ENCODE measurements around the gene RBBP4.
A peak's percentile ranks its signal among the peaks of the same experiment; 100 is the strongest.
"Not testable (repeated sequence)": the region's sequence is repeated elsewhere in the genome, so short reads cannot be mapped to it uniquely, and the experiment has no call there.

Gene RBBP4

GRCh38 chr1:32681509-32681908 lies 30.5 kb downstream of the RBBP4 start:
- intact Hi-C loops (cut with DNase I): no loop called here
- no peak for DNase-seq

- no peak for DNase-seq
- intact Hi-C loops (cut with DNase I): no loop called here
Measured at GRCh38 chr1:32681999-32682398, 31.0 kb downstream of the RBBP4 start.

- intact Hi-C loops (cut with DNase I): no loop called here
- no peak for DNase-seq
Measured at GRCh38 chr1:32683397-32683796, 32.4 kb downstream of the RBBP4 start.

- peak in 5 of 42 donors; percentile 36 to 44 (median 39) for DNase-seq
- intact Hi-C loops (cut with DNase I): no loop called here
Measured at GRCh38 chr1:32684167-32684811, 33.3 kb downstream of the RBBP4 start.

GRCh38 chr1:32685498-32685897 lies 34.5 kb downstream of the RBBP4 start:
- intact Hi-C loops (cut with DNase I): no loop called here

GRCh38 chr1:32686387-32686786 lies 35.4 kb downstream of the RBBP4 start:
- intact Hi-C loops (cut with DNase I): no loop called here
- DNase-seq: no peak

More at GRCh38 chr1:32685498-32685897, 34.5 kb downstream of the RBBP4 start:
- DNase-seq: peak in 1 of 42 donors; percentile 3

GRCh38 chr1:32693455-32694174 lies 42.6 kb downstream of the RBBP4 start:
- intact Hi-C loops (cut with DNase I): no loop called here

GRCh38 chr1:32695098-32695904 lies 44.3 kb downstream of the RBBP4 start:
- DNase-seq: peak in 38 of 42 donors; percentile 5 to 80 (median 44)
- intact Hi-C loops (cut with DNase I): no loop called here

More at GRCh38 chr1:32693455-32694174, 42.6 kb downstream of the RBBP4 start:
- peak in 1 of 42 donors; percentile 36 for DNase-seq

GRCh38 chr1:32696041-32696440 lies 45.0 kb downstream of the RBBP4 start:
- no peak for DNase-seq
- intact Hi-C loops (cut with DNase I): no loop called here

- intact Hi-C loops (cut with DNase I): not testable (repeated sequence)
- DNase-seq: peak in 1 of 42 donors; percentile 30
Measured at GRCh38 chr1:32696996-32697395, 46.0 kb downstream of the RBBP4 start.

- intact Hi-C loops (cut with DNase I): no loop called here
- peak in 1 of 42 donors; percentile 31 for DNase-seq
Measured at GRCh38 chr1:32701421-32701911, 50.5 kb downstream of the RBBP4 start.

- peak in 7 of 42 donors; percentile 12 to 38 (median 20) for DNase-seq
- intact Hi-C loops (cut with DNase I): no loop called here
Measured at GRCh38 chr1:32701951-32702598, 51.1 kb downstream of the RBBP4 start.

- DNase-seq: peak in 24 of 42 donors; percentile 16 to 67 (median 36)
- intact Hi-C loops (cut with DNase I): no loop called here
Measured at GRCh38 chr1:32702599-32703478, 51.8 kb downstream of the RBBP4 start, which contains the start of gene SYNC. Gene SYNC, minus strand, starts transcription at chr1:32702770. Its CDS starts 110 bp downstream, at chr1:32702660.

GRCh38 chr1:32703479-32704291 lies 52.7 kb downstream of the RBBP4 start:
- peak in 13 of 42 donors; percentile 15 to 49 (median 38) for DNase-seq

GRCh38 chr1:32705516-32705915 lies 54.5 kb downstream of the RBBP4 start:
- intact Hi-C loops (cut with DNase I): no loop called here
- DNase-seq: no peak

More at GRCh38 chr1:32703479-32704291, 52.7 kb downstream of the RBBP4 start:
- intact Hi-C loops (cut with DNase I): no loop called here

GRCh38 chr1:32706491-32706890 lies 55.5 kb downstream of the RBBP4 start:
- intact Hi-C loops (cut with DNase I): no loop called here
- no peak for DNase-seq

- intact Hi-C loops (cut with DNase I): no loop called here
- DNase-seq: no peak
Measured at GRCh38 chr1:32709075-32709474, 58.1 kb downstream of the RBBP4 start.

Data from head of caudate nucleus (tissue), 42 donors.